HEK293 (cell line): Measurements from ENCODE around the gene GPR107.

Experiments
- CTCF ChIA-PET: fragments of 350-600 bp; formaldehyde crosslinking; extraction: SDS; loops from one replicate; lab custom pipeline; 2021; ENCODE audit warnings: antibody characterized with exemption; lab: Yijun Ruan, JAX
- POLR2A ChIA-PET: fragments of 300-600 bp; formaldehyde crosslinking; extraction: SDS; loops from one replicate; lab custom pipeline; 2020; ENCODE audit warnings: antibody characterized with exemption, inconsistent platforms; lab: Yijun Ruan, JAX
- H3K27ac ChIP-seq: fragments of 200-500 bp; sonication (Bioruptor generic); 2 replicates; pipeline ENCODE4 v1.5.1; 2014; ENCODE audit warnings: low read depth, low read length, control low read depth, inconsistent platforms; ENCODE audit errors: extremely low read depth
- H3K36me3 ChIP-seq, 2 experiments: fragments of 200-500 bp in 1 of 2; sonication (Bioruptor generic) in 1 of 2; 1 replicate in 1 of 2; 2 replicates in 1 of 2; pipeline ENCODE4 v1.5.1; 2014 to 2017; ENCODE audit warnings: inconsistent platforms in 2 of 2, low read length in 2 of 2; ENCODE audit not compliant: control insufficient read depth in 2 of 2, insufficient read depth in 1 of 2
- H3K4me1 ChIP-seq: fragments of 200-500 bp; sonication (Bioruptor generic); 2 replicates; pipeline ENCODE4 v1.5.1; 2014; ENCODE audit warnings: mild to moderate bottlenecking, low read length, inconsistent platforms; ENCODE audit not compliant: control insufficient read depth, insufficient read depth
- H3K4me3 ChIP-seq: 2 replicates; pipeline ENCODE4 v1.5.1; 2011; ENCODE audit warnings: low read depth, mild to moderate bottlenecking, control low read depth, low read length, moderate library complexity
- H3K9me3 ChIP-seq: fragments of 200-500 bp; sonication (Bioruptor generic); 2 replicates; pipeline ENCODE4 v1.5.1; 2014; ENCODE audit warnings: low read depth, low read length, inconsistent platforms; ENCODE audit not compliant: control insufficient read depth, insufficient read depth
- CTCF ChIP-seq: fragments of 450-650 bp; formaldehyde crosslinking; IDR thresholded peaks from 2 replicates; pipeline ENCODE4 v1.5.1; 2016; ENCODE audit warnings: missing biosample characterization, missing genetic modification characterization
- GLIS2 ChIP-seq: fragments of 450-650 bp; formaldehyde crosslinking; IDR thresholded peaks from 2 replicates; pipeline ENCODE4 v1.5.1; 2016; ENCODE audit warnings: missing biosample characterization, missing genetic modification characterization
- HIC1 ChIP-seq: fragments of 450-650 bp; formaldehyde crosslinking; IDR thresholded peaks from 2 replicates; pipeline ENCODE4 v1.5.1; 2016; ENCODE audit warnings: missing biosample characterization, missing genetic modification characterization
- ZNF121 ChIP-seq: fragments of 450-650 bp; formaldehyde crosslinking; IDR thresholded peaks from 2 replicates; pipeline ENCODE4 v1.5.1; 2016; ENCODE audit warnings: missing biosample characterization, missing genetic modification characterization
- ZNF132 ChIP-seq: fragments of 450-650 bp; formaldehyde crosslinking; IDR thresholded peaks from 2 replicates; pipeline ENCODE4 v1.5.1; 2017; ENCODE audit warnings: missing biosample characterization, missing genetic modification characterization, borderline replicate concordance
- ZNF16 ChIP-seq: fragments of 450-650 bp; formaldehyde crosslinking; IDR thresholded peaks from 2 replicates; pipeline ENCODE4 v1.5.1; 2016; ENCODE audit warnings: low read depth, missing biosample characterization, missing genetic modification characterization
- ZNF169 ChIP-seq: fragments of 450-650 bp; formaldehyde crosslinking; IDR thresholded peaks from 2 replicates; pipeline ENCODE4 v1.5.1; 2016; ENCODE audit warnings: missing biosample characterization, missing genetic modification characterization
- ZNF174 ChIP-seq: fragments of 450-650 bp; formaldehyde crosslinking; IDR thresholded peaks from 2 replicates; pipeline ENCODE4 v1.5.0; 2017; ENCODE audit warnings: missing biosample characterization, mild to moderate bottlenecking, missing genetic modification characterization
- ZNF175 ChIP-seq: fragments of 450-650 bp; formaldehyde crosslinking; IDR thresholded peaks from 2 replicates; pipeline ENCODE4 v1.5.1; 2016; ENCODE audit warnings: missing biosample characterization, missing genetic modification characterization
- ZNF19 ChIP-seq: fragments of 450-650 bp; formaldehyde crosslinking; IDR thresholded peaks from 2 replicates; pipeline ENCODE4; 2016; ENCODE audit warnings: missing biosample characterization, missing genetic modification characterization, low read depth
- ZNF239 ChIP-seq: fragments of 450-650 bp; formaldehyde crosslinking; IDR thresholded peaks from 2 replicates; pipeline ENCODE4 v1.5.1; 2016; ENCODE audit warnings: missing biosample characterization, missing genetic modification characterization
- ZNF280C ChIP-seq: fragments of 450-650 bp; formaldehyde crosslinking; IDR thresholded peaks from 2 replicates; pipeline ENCODE4 v1.5.1; 2016; ENCODE audit warnings: missing biosample characterization, missing genetic modification characterization
- ZNF350 ChIP-seq: fragments of 450-650 bp; formaldehyde crosslinking; IDR thresholded peaks from 2 replicates; pipeline ENCODE4 v1.5.0; 2017; ENCODE audit warnings: missing biosample characterization, mild to moderate bottlenecking, missing genetic modification characterization
- ZNF362 ChIP-seq: fragments of 450-650 bp; formaldehyde crosslinking; IDR thresholded peaks from 2 replicates; pipeline ENCODE4 v1.5.1; 2016; ENCODE audit warnings: missing biosample characterization, missing genetic modification characterization
- ZNF391 ChIP-seq: fragments of 450-650 bp; formaldehyde crosslinking; IDR thresholded peaks from 2 replicates; pipeline ENCODE4 v1.5.1; 2016; ENCODE audit warnings: low read depth, missing biosample characterization, missing genetic modification characterization, borderline replicate concordance
- ZNF416 ChIP-seq: fragments of 450-650 bp; formaldehyde crosslinking; IDR thresholded peaks from 2 replicates; pipeline ENCODE4 v1.5.1; 2016; ENCODE audit warnings: missing biosample characterization, missing genetic modification characterization
- ZNF544 ChIP-seq: fragments of 450-650 bp; formaldehyde crosslinking; IDR thresholded peaks from 2 replicates; pipeline ENCODE4 v1.5.0; 2017; ENCODE audit warnings: missing biosample characterization, missing genetic modification characterization
- ZNF555 ChIP-seq: fragments of 450-650 bp; formaldehyde crosslinking; conservative IDR thresholded peaks from 2 replicates; pipeline ENCODE4 v1.5.1; 2017; ENCODE audit warnings: missing biosample characterization, mild to moderate bottlenecking, missing genetic modification characterization, inconsistent platforms
- ZNF561 ChIP-seq: fragments of 450-650 bp; IDR thresholded peaks from 2 replicates; pipeline ENCODE4 v1.5.1; 2018; ENCODE audit warnings: missing biosample characterization, missing genetic modification characterization, borderline replicate concordance
- ZNF645 ChIP-seq: fragments of 450-650 bp; formaldehyde crosslinking; IDR thresholded peaks from 2 replicates; pipeline ENCODE4; 2016; ENCODE audit warnings: missing biosample characterization, missing genetic modification characterization
- ZNF658 ChIP-seq: fragments of 450-650 bp; formaldehyde crosslinking; IDR thresholded peaks from 2 replicates; pipeline ENCODE4; 2016; ENCODE audit warnings: missing biosample characterization, missing genetic modification characterization
- ZNF660 ChIP-seq: fragments of 450-650 bp; IDR thresholded peaks from 2 replicates; pipeline ENCODE4 v1.5.1; 2018; ENCODE audit warnings: missing biosample characterization, mild to moderate bottlenecking, missing genetic modification characterization
- ZSCAN30 ChIP-seq: fragments of 450-650 bp; IDR thresholded peaks from 2 replicates; pipeline ENCODE4 v1.5.1; 2018; ENCODE audit warnings: missing biosample characterization, mild to moderate bottlenecking, missing genetic modification characterization, moderate library complexity
- ZSCAN4 ChIP-seq: fragments of 450-650 bp; formaldehyde crosslinking; IDR thresholded peaks from 2 replicates; pipeline ENCODE4 v1.5.1; 2017; ENCODE audit warnings: missing biosample characterization, missing genetic modification characterization
- ZXDB ChIP-seq: fragments of 450-650 bp; formaldehyde crosslinking; IDR thresholded peaks from 2 replicates; pipeline ENCODE4 v1.5.1; 2016; ENCODE audit warnings: missing biosample characterization, missing genetic modification characterization
- TF ChIP-seq, protein P1 (sequence below): fragments of 450-650 bp; formaldehyde crosslinking; IDR thresholded peaks from 2 replicates; pipeline ENCODE4 v1.5.1; 2016; ENCODE audit warnings: missing biosample characterization, missing genetic modification characterization

GPR107 gene

DNA sequence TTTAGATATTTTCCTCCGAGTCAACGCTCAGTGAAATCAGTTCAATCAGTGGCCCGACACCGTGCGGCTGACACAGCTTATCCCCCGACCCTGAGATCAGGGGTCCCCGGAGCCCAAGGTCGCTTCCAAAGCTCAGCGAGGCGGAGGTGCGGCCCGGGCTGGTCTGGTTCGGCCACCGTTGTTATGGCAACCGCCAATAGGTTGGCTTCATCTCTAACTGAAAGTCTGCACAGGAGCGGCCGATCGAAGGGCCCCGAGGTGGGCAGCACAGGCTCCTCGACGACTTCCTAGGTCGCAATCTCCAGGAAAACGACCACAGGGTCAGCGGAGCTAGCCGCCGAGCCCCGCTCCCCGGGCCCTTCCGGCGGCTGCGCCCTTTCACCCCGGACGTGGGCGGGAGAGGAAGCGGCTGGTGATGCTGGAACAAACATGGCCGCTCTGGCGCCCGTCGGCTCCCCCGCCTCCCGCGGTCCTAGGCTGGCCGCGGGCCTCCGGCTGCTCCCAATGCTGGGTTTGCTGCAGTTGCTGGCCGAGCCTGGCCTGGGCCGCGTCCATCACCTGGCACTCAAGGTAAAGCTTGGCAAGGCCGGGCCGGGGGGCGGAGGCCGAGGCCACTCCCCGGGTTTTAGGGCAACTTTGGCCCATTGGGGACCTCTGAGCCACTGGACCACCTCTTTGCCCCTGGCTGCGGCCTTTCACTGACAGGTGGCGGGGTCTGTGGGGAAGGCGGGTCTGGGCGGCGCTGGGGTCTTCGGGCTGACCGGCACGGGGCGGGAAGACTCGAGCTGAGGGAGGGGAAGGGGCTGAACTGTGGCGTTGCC, at the start of gene GPR107:
Gene GPR107, plus strand, starts transcription at position 403 of the 821 bp plus-strand sequence. Its CDS starts 27 bp downstream, at position 430.
- H3K4me3 ChIP-seq = peak within 1 kb of the TSS; percentile 91
- ChIA-PET POLR2A (interaction anchor here (0.5 to 3.2 kb wide), 8 partner anchors 10 to 311 kb away, joined by 3 to 42 read pairs (median 4); partner anchors contain the start of gene FNBP1), CTCF (interaction anchor here (0.6 to 1.5 kb wide), 8 partner anchors 12 to 656 kb away, joined by 3 to 5 read pairs (median 4); no protein-coding TSS in a partner anchor)
- H3K4me1 ChIP-seq = no peaks in the 10 kb centered on the region; the same call in 1 of the 2 replicates
- peaks cover 0 to 2% of the 10 kb centered on the region in 2 experiments; a peak in 2 of 3 replicates for H3K36me3 ChIP-seq
- H3K9me3 ChIP-seq = no peaks in the 10 kb centered on the region
- peak within 1 kb of the TSS; percentile 79 for H3K27ac ChIP-seq
- peak; percentile 50; the same call in 1 of the 2 replicates for TF ChIP-seq GLIS2
- no peak for TF ChIP-seq ZNF350 (tag by site-specific recombination)
- no peak for TF ChIP-seq ZNF174 (tag by site-specific recombination)
- no peak for TF ChIP-seq ZNF169 (tag by site-specific recombination)
- peak; percentile 65 for TF ChIP-seq ZSCAN30 (tag by site-specific recombination)
- TF ChIP-seq ZNF280C (tag by site-specific recombination) = no peak
- no peak for TF ChIP-seq ZNF391 (tag by site-specific recombination)
- TF ChIP-seq ZNF16 (tag by site-specific recombination) = no peak
- TF ChIP-seq ZNF544 (tag by site-specific recombination) = no peak
- TF ChIP-seq ZNF132 = no peak
- no peak for TF ChIP-seq ZNF645
- TF ChIP-seq ZNF239 (tag by site-specific recombination) = no peak
- TF ChIP-seq ZNF362 = no peak
- TF ChIP-seq ZXDB (tag by site-specific recombination) = peak; percentile 74
- TF ChIP-seq ZSCAN4 = no peak
- 0 out of 2 replicates have a peak, but pooled peaks have one; percentile 67 for TF ChIP-seq ZNF660 (tag by site-specific recombination)
- TF ChIP-seq ZNF658 (tag by site-specific recombination) = no peak
- peak; percentile 27; the same call in 1 of the 2 replicates for TF ChIP-seq ZNF561 (tag by site-specific recombination)
- no peak for TF ChIP-seq CTCF
- TF ChIP-seq HIC1 (tag by site-specific recombination) = no peak
- TF ChIP-seq ZNF175 (tag by site-specific recombination) = no peak
- TF ChIP-seq, protein P1, sequence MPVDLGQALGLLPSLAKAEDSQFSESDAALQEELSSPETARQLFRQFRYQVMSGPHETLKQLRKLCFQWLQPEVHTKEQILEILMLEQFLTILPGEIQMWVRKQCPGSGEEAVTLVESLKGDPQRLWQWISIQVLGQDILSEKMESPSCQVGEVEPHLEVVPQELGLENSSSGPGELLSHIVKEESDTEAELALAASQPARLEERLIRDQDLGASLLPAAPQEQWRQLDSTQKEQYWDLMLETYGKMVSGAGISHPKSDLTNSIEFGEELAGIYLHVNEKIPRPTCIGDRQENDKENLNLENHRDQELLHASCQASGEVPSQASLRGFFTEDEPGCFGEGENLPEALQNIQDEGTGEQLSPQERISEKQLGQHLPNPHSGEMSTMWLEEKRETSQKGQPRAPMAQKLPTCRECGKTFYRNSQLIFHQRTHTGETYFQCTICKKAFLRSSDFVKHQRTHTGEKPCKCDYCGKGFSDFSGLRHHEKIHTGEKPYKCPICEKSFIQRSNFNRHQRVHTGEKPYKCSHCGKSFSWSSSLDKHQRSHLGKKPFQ (tag by site-specific recombination) = no peak
- TF ChIP-seq ZNF555 (tag by site-specific recombination) = no peak
- no peak for TF ChIP-seq ZNF19 (tag by site-specific recombination)
- no peak for TF ChIP-seq ZNF121 (tag by site-specific recombination)
- TF ChIP-seq ZNF416 = no peak
